ENCODE results near the gene HBEGF.

Gene HBEGF, protein sequence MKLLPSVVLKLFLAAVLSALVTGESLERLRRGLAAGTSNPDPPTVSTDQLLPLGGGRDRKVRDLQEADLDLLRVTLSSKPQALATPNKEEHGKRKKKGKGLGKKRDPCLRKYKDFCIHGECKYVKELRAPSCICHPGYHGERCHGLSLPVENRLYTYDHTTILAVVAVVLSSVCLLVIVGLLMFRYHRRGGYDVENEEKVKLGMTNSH

GRCh38 chr5:140346348-140347221 is at the start of gene HBEGF:
TSS of gene HBEGF (minus strand) at chr5:140346603. CDS start at chr5:140346328, 275 bp downstream.
- CTCF ChIA-PET = interaction anchor here (0.5 to 5.9 kb wide), 28 partner anchors 9 to 365 kb away, joined by 3 to 174 read pairs (median 6); no protein-coding TSS in a partner anchor
- TF ChIP-seq BHLHE40 (IDR thresholded peaks at IDR 0.05; ENCODE audit: borderline replicate concordance) (no peak), CTBP1 (IDR thresholded peaks at IDR 0.05; ENCODE audit: borderline replicate concordance) (no peak), FOXK2 (IDR thresholded peaks at IDR 0.05) (no peak), ELF4 (IDR thresholded peaks at IDR 0.05) (no peak), L3MBTL2 (conservative IDR thresholded peaks at IDR 0.05) (peak; percentile 41; the same call in 1 of the 2 replicates), FOXA1 (IDR thresholded peaks at IDR 0.05) (no peak), LEF1 (IDR thresholded peaks at IDR 0.05; ENCODE audit: borderline replicate concordance) (no peak), SUZ12 (IDR thresholded peaks at IDR 0.05) (no peak), FOXM1 (IDR thresholded peaks at IDR 0.05; ENCODE audit: borderline replicate concordance) (no peak), ZNF384 (IDR thresholded peaks at IDR 0.05) (no peak), TARDBP (IDR thresholded peaks at IDR 0.05) (no peak), HDGF (IDR thresholded peaks at IDR 0.05; ENCODE audit: borderline replicate concordance) (no peak), NFRKB (IDR thresholded peaks at IDR 0.05) (no peak), ARNT (IDR thresholded peaks at IDR 0.05) (no peak), PKNOX1 (IDR thresholded peaks at IDR 0.05) (peak; percentile 95)
- POLR2A ChIA-PET = interaction anchor here (0.6 to 5.5 kb wide), 23 partner anchors 8 to 379 kb away, joined by 3 to 117 read pairs (median 6); partner anchors contain the start of genes HARS1, HARS2, IK and NDUFA2
- peak; percentile 92 for DNase-seq (ENCODE audit: extremely low spot score)

- TF ChIP-seq TARDBP (IDR thresholded peaks at IDR 0.05) = no peak
- no peak for TF ChIP-seq PKNOX1 (IDR thresholded peaks at IDR 0.05)
- no peak for TF ChIP-seq CTBP1 (IDR thresholded peaks at IDR 0.05; ENCODE audit: borderline replicate concordance)
- no peak for TF ChIP-seq FOXK2 (IDR thresholded peaks at IDR 0.05)
- no peak for TF ChIP-seq LEF1 (IDR thresholded peaks at IDR 0.05; ENCODE audit: borderline replicate concordance)
- TF ChIP-seq SUZ12 (IDR thresholded peaks at IDR 0.05) = no peak
- TF ChIP-seq HDGF (IDR thresholded peaks at IDR 0.05; ENCODE audit: borderline replicate concordance) = no peak
- TF ChIP-seq BHLHE40 (IDR thresholded peaks at IDR 0.05; ENCODE audit: borderline replicate concordance) = no peak
- no peak for TF ChIP-seq NFRKB (IDR thresholded peaks at IDR 0.05)
- no peak for DNase-seq (ENCODE audit: extremely low spot score)
- POLR2A ChIA-PET = interaction anchor here (1.4 to 1.7 kb wide), 2 partner anchors 7 to 9 kb away, joined by 9 to 10 read pairs; partner anchors contain the start of gene ANKHD1
- CTCF ChIA-PET = interaction anchor here (0.7 to 0.9 kb wide), 2 partner anchors 10 to 20 kb away, joined by 3 to 4 read pairs; no protein-coding TSS in a partner anchor
These were observed 47.3 kb upstream of the HBEGF start for GRCh38 chr5:140393738-140394137.

GRCh38 chr5:140391732-140392131 is 45.3 kb upstream of the HBEGF start:
- CTCF ChIA-PET = no interaction called here
- TF ChIP-seq FOXM1 (IDR thresholded peaks at IDR 0.05; ENCODE audit: borderline replicate concordance) (no peak), PKNOX1 (IDR thresholded peaks at IDR 0.05) (no peak), NFRKB (IDR thresholded peaks at IDR 0.05) (no peak), ZNF384 (IDR thresholded peaks at IDR 0.05) (no peak), FOXK2 (IDR thresholded peaks at IDR 0.05) (no peak), SP1 (IDR thresholded peaks at IDR 0.05) (no peak), FOXA1 (IDR thresholded peaks at IDR 0.05) (no peak), SUZ12 (IDR thresholded peaks at IDR 0.05) (no peak), ELF4 (IDR thresholded peaks at IDR 0.05) (no peak), TARDBP (IDR thresholded peaks at IDR 0.05) (no peak), ARNT (IDR thresholded peaks at IDR 0.05) (no peak), HDGF (IDR thresholded peaks at IDR 0.05; ENCODE audit: borderline replicate concordance) (no peak), L3MBTL2 (conservative IDR thresholded peaks at IDR 0.05) (no peak), LEF1 (IDR thresholded peaks at IDR 0.05; ENCODE audit: borderline replicate concordance) (no peak), BHLHE40 (IDR thresholded peaks at IDR 0.05; ENCODE audit: borderline replicate concordance) (no peak), CTBP1 (IDR thresholded peaks at IDR 0.05; ENCODE audit: borderline replicate concordance) (no peak)
- POLR2A ChIA-PET = interaction anchor here (1.3 kb wide), 1 partner anchor 10 kb away, joined by 12 read pairs; the partner anchor contains the start of gene ANKHD1
- no peak for DNase-seq (ENCODE audit: extremely low spot score)

DNA sequence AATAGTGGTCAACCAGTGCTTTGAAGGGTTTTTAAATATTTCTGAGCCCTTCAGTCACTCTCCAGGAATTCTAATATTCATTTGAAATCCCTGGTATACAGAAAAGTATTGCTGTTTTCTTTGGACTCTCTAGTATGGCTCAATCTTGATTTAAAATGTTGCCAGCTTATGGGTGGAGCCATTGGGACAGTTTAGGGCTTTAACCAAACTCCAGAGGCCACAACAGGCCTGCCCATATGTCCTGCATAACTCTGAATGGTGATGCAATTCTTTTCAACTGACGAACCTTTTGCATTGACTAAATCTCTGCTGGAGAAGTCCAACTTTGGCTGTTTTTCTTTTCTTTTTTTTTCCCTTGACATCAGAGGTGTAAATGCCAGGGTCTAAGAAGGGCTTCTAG is 44.9 kb upstream of the HBEGF start:
- CTCF ChIA-PET = no interaction called here
- POLR2A ChIA-PET = interaction anchor here (1.3 kb wide), 1 partner anchor 11 kb away, joined by 12 read pairs; the partner anchor contains the start of gene ANKHD1
- TF ChIP-seq CTBP1 (IDR thresholded peaks at IDR 0.05; ENCODE audit: borderline replicate concordance) = no peak
- TF ChIP-seq ARNT (IDR thresholded peaks at IDR 0.05) = no peak
- no peak for TF ChIP-seq BHLHE40 (IDR thresholded peaks at IDR 0.05; ENCODE audit: borderline replicate concordance)
- TF ChIP-seq ZNF384 (IDR thresholded peaks at IDR 0.05) = no peak
- no peak for TF ChIP-seq LEF1 (IDR thresholded peaks at IDR 0.05; ENCODE audit: borderline replicate concordance)
- no peak for TF ChIP-seq L3MBTL2 (conservative IDR thresholded peaks at IDR 0.05)
- TF ChIP-seq SUZ12 (IDR thresholded peaks at IDR 0.05) = no peak
- TF ChIP-seq PKNOX1 (IDR thresholded peaks at IDR 0.05) = no peak
- DNase-seq (ENCODE audit: extremely low spot score) = no peak
